Fibroblast of skin of left biceps (primary cell): Measurements from ENCODE around the gene EGLN1.

Experiments
- DNase-seq, 2 experiments: peaks; one replicate each; pipeline ENCODE4 v3.0.0-alpha.2; 2013; ENCODE audit warnings: low read depth in 2 of 2

Gene EGLN1

GRCh38 chr1:231329483-231329882 is 92.6 kb downstream of the EGLN1 start:
- DNase-seq = no peak

GRCh38 chr1:231327617-231328016 is 94.5 kb downstream of the EGLN1 start:
- DNase-seq = no peak

- DNase-seq = no peak
Observed at GRCh38 chr1:231326248-231326647, 95.8 kb downstream of the EGLN1 start.

GRCh38 chr1:231324660-231325059 is 97.4 kb downstream of the EGLN1 start:
- DNase-seq = no peak

- no peak for DNase-seq
Observed at GRCh38 chr1:231322880-231323530, 99.1 kb downstream of the EGLN1 start.

GRCh38 chr1:231319080-231319479 is 103.0 kb downstream of the EGLN1 start:
- DNase-seq = no peak

- DNase-seq = no peak
Observed at GRCh38 chr1:231318568-231318967, 103.5 kb downstream of the EGLN1 start.

GRCh38 chr1:231318015-231318355 is 104.1 kb downstream of the EGLN1 start:
- DNase-seq = no peak

GRCh38 chr1:231317306-231318014 is 104.6 kb downstream of the EGLN1 start:
- no peak for DNase-seq

GRCh38 chr1:231315887-231316286 is 106.2 kb downstream of the EGLN1 start:
- DNase-seq = no peak
